Neural crest cell (in vitro differentiated cells): ENCODE results near the gene METTL22. TPM values are rescaled to one million over a fixed set of nuclear protein-coding genes. Genes with fewer than 3 reads are reported as not detected.
A peak's percentile ranks its signal among the peaks of the same experiment; 100 is the strongest.

Experiments used
- DNase-seq: peaks from one replicate; pipeline ENCODE4 v3.0.0; 2021; ENCODE audit warnings: low read depth, mixed read lengths, low spot score
- H3K27ac Mint-ChIP-seq: one replicate; pipeline ENCODE4 v1.8.0; 2021; ENCODE audit warnings: mild to moderate bottlenecking, mixed read lengths; ENCODE audit not compliant: unreplicated experiment
- H3K27me3 Mint-ChIP-seq: 2 replicates; pipeline ENCODE4 v1.8.0; 2021; ENCODE audit warnings: low read depth, mild to moderate bottlenecking, mixed read lengths
- H3K36me3 Mint-ChIP-seq: 2 replicates; pipeline ENCODE4 v1.8.0; 2021; ENCODE audit warnings: low read depth, mild to moderate bottlenecking, mixed read lengths
- H3K4me1 Mint-ChIP-seq: 2 replicates; pipeline ENCODE4 v1.8.0; 2021; ENCODE audit warnings: mixed read lengths
- H3K4me3 Mint-ChIP-seq: one replicate; pipeline ENCODE4 v1.8.0; 2021; ENCODE audit warnings: mild to moderate bottlenecking, mixed read lengths
- H3K9me3 Mint-ChIP-seq: 2 replicates; pipeline ENCODE4 v1.8.0; 2021; ENCODE audit warnings: mixed read lengths
- total RNA-seq: library from RNA; stranded (reverse); gene quantifications from 2 replicates; pipeline ENCODE4 v1.2.1, GENCODE V29; 2021
- TF ChIP-seq, protein P1 (sequence below): fragments of 200-600 bp; sonication (generic); conservative IDR thresholded peaks from 2 replicates; pipeline ENCODE4 v1.5.0; 2021; ENCODE audit warnings: antibody characterized with exemption, mild to moderate bottlenecking

METTL22 gene
- total RNA-seq, 1 donor from 2014 or later: 52.0 TPM

DNA sequence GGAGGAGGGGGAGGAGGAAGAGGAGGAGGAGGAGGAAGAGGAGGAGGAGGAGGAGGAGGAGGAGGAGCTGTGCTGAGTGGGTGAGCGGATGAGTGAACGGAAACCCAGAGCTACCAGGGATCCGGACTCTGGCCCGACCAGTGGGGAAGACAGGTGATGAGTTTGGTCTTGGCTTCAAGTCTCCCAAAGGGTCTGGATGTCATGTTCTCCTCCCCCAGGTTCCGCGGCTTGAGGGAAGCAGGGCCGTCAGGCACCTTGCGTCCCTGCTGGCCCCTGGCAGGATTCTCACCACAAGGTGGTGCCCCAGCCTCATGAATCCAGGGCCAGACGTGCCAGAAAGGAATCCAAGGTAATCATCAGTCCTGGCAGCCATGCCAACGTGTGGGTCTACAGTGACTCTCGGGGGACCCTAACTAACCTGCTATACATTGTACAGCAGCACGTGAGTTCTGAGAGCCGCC lies 39.4 kb downstream of the METTL22 start:
- Mint-ChIP-seq H3K36me3 (no peaks in the 10 kb centered on the region), H3K27ac (no peak overlapping the region), H3K4me1 (no peaks in the 10 kb centered on the region), H3K9me3 (no peaks in the 10 kb centered on the region), H3K27me3 (peaks cover 2% of the 10 kb centered on the region), H3K4me3 (no peak overlapping the region)
- DNase-seq: peak; percentile 68
- TF ChIP-seq, protein P1, sequence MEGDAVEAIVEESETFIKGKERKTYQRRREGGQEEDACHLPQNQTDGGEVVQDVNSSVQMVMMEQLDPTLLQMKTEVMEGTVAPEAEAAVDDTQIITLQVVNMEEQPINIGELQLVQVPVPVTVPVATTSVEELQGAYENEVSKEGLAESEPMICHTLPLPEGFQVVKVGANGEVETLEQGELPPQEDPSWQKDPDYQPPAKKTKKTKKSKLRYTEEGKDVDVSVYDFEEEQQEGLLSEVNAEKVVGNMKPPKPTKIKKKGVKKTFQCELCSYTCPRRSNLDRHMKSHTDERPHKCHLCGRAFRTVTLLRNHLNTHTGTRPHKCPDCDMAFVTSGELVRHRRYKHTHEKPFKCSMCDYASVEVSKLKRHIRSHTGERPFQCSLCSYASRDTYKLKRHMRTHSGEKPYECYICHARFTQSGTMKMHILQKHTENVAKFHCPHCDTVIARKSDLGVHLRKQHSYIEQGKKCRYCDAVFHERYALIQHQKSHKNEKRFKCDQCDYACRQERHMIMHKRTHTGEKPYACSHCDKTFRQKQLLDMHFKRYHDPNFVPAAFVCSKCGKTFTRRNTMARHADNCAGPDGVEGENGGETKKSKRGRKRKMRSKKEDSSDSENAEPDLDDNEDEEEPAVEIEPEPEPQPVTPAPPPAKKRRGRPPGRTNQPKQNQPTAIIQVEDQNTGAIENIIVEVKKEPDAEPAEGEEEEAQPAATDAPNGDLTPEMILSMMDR: peak; percentile 76

DNA sequence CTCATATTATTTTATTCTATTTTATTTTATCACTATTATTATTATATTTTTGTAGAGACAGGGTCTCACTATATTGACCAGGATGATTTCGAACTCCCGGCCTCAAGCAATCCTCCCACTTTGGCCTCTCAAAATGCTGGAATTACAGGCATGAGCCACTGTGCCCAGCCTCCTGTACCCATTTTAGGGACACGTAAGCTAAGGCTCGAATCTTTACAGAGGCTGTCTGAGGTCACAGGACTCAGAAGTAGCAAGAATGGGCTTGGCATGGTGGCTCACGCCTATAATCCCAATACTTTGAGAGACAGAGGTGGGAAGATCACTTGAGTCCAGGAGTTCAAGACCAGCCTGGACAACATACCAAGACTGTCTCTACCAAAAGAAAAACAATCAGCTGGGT lies 40.2 kb downstream of the METTL22 start:
- no peaks in the 10 kb centered on the region for H3K4me1 Mint-ChIP-seq
- H3K36me3 Mint-ChIP-seq: no peaks in the 10 kb centered on the region
- TF ChIP-seq, protein P1: no peak
- H3K4me3 Mint-ChIP-seq: no peak overlapping the region
- DNase-seq: no peak
- peaks cover 2% of the 10 kb centered on the region for H3K27me3 Mint-ChIP-seq
- H3K27ac Mint-ChIP-seq: no peak overlapping the region
- no peaks in the 10 kb centered on the region for H3K9me3 Mint-ChIP-seq

DNA sequence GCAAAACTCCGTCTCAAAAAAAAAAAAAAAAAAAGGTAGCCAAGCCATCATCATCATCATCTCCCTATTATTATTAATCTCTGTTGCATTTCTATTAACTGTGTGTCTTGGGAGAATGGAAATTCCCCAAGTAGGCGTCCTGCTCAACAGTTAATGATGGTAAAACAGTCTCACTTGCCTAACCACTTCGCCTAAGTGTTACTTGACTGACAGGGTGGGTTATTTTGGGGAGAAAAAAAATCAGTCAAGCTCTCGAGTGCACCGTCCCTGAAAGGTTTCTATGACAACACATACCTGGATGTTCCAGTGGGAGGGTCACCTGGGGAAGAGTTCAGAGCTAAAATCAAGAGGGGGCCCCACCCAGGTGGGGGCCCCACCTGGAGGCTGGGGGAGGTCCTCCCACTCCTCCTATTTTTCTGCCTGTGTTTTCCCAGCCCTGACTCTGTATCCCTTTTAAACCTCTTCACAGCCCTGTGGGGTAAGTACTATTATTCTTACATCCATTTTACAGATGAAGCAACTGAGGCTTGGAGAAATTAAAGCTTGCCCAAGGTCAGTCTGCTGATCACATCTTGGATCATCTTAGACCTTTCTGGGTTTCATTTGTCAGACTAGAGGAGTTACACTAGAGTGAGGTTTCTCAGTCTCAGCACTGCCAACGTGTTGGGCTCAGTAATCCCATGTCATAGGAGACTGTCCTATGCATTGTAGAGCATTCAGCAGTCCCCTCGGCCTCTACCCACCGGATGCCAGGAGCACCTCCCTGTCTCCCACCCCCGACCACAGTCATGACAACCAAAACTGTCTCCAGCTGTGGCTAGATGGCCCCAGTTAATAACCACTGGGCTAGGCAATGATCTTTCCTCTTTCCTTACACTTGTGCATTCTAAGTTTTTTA lies 41.9 kb downstream of the METTL22 start:
- TF ChIP-seq, protein P1: no peak
- H3K27ac Mint-ChIP-seq: no peak overlapping the region
- H3K27me3 Mint-ChIP-seq: peaks cover 7% of the 10 kb centered on the region
- no peak overlapping the region for H3K4me3 Mint-ChIP-seq
- no peak for DNase-seq
- H3K4me1 Mint-ChIP-seq: no peaks in the 10 kb centered on the region
- no peaks in the 10 kb centered on the region for H3K36me3 Mint-ChIP-seq
- no peaks in the 10 kb centered on the region for H3K9me3 Mint-ChIP-seq

DNA sequence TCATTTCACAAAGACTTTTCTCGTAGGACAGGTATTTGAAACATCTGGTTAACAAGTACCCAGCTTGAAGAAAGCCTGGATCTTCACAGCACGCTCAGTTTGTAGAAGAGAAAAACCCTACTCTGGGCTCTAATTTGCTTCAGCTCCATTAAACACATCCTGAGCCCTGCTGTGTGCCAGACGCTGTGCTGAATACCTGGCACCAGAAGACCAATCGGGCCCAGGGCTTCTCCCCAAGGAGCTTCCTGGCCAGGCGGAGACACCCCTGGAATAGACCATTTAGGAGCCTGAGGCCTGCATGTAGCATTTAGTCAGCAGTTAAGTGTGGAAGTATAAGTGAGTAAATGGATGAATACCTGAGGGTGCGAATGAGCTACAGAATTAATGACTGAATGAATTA lies 44.0 kb downstream of the METTL22 start:
- Mint-ChIP-seq H3K27me3 (peaks cover 5% of the 10 kb centered on the region), H3K36me3 (no peaks in the 10 kb centered on the region), H3K27ac (no peak overlapping the region), H3K4me1 (peaks cover 5% of the 10 kb centered on the region), H3K4me3 (no peak overlapping the region), H3K9me3 (no peaks in the 10 kb centered on the region)
- TF ChIP-seq, protein P1: no peak
- DNase-seq: no peak

DNA sequence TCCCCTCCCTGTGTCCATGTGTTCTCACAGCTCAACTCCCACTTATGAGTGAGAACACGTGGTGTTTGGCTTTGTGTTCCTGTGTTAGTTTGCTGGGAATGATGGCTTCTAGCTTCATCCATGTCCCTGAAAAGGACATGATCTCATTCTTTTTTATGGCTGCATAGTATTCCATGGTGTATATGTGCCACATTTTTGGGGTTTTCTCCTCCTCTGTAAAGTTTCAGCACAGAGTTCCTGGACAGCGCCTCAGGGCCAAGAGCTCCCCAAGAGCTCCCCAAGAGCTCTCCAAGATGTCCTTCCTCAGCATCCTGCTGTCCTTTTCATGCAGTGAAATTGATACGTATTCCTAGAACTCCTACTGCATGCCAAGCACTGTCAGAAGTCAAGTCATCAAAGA lies 46.0 kb downstream of the METTL22 start:
- no peaks in the 10 kb centered on the region for H3K36me3 Mint-ChIP-seq
- no peak overlapping the region for H3K4me3 Mint-ChIP-seq
- no peak for DNase-seq
- peaks cover 7% of the 10 kb centered on the region for H3K4me1 Mint-ChIP-seq
- peaks cover 5% of the 10 kb centered on the region for H3K27me3 Mint-ChIP-seq
- H3K27ac Mint-ChIP-seq: no peak overlapping the region
- no peaks in the 10 kb centered on the region for H3K9me3 Mint-ChIP-seq
- TF ChIP-seq, protein P1: no peak
